GM21723 (cell line): ENCODE results near the gene SPACA1.

Experiments
- ATAC-seq: cut with Tn5 transposase; IDR thresholded peaks from one replicate; pipeline ENCODE4 v1.9.1; 2021; ENCODE audit warnings: mild to moderate bottlenecking, moderate library complexity; ENCODE audit not compliant: unreplicated experiment

SPACA1 gene

DNA sequence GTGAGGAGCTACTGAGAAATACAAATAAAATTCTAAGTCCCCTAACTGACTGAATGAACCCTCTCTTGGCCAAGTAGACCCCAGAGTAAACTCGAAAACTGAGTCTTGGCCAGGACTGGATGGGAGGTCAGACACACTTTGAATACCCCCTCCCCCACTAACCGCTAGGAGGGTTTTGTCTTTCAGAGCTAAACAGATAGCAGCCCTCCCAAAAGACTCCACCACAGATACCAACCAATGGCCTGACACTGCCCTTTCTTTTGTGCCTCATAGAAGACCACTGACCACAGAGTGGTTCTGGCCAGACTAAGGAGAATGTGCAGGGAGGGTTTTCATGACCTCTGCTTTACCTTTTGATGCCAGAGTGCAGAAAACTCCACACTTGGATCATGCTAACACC, 42.1 kb downstream of the SPACA1 start:
- no peak for ATAC-seq

- no peak for ATAC-seq
These were observed 58.2 kb downstream of the SPACA1 start for GRCh38 chr6:88105741-88106340.

DNA sequence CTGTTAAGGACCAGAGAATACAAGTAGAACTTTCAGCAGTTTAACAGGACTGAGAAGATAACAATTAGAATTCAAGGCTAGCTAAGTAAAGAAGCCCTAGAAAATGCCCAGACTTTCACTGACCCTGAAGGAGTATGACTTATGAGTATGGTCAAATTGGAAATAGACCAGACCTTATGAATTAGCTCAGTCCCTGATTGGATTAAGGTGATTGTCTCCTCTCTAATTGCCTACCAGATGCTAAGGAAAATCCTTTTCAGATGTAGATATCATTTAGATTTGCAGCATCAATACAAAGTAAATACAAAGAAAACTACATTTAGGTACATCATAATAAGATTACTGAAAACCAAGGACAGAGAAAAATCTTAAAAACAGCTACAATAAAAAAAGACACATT, 59.6 kb downstream of the SPACA1 start:
- no peak for ATAC-seq

- no peak for ATAC-seq
These were observed 64.3 kb downstream of the SPACA1 start for GRCh38 chr6:88111991-88112390.

GRCh38 chr6:88114838-88115237, 67.2 kb downstream of the SPACA1 start:
- no peak for ATAC-seq

DNA sequence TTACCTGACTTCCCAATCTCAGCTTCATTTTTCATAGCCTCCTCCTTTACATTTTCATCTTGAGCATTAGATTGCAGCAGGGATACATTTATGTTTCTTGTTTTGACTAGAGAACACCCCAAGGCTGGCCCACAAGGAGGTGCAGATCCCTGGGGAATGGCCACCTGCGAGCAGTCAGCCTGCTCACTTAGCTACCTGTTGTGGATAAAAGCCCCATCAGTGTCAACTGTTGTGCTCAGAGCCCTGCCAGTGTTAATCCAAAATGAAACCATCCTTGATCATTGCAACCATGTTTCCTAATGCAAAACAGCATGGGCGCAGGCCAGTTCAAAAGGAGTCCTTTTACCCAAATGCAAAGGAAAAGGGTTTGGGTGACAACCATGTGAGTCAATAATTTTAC, 67.7 kb downstream of the SPACA1 start:
- ATAC-seq = no peak

GRCh38 chr6:88116276-88116675, 68.6 kb downstream of the SPACA1 start:
- no peak for ATAC-seq
